Ascending aorta (tissue), 2 donors: Measurements from ENCODE around the gene BTBD7. TPM values are rescaled to one million over a fixed set of nuclear protein-coding genes. Genes with fewer than 3 reads are reported as not detected.

Source experiments
- DNase-seq, 2 donors: peaks; one replicate each; pipeline ENCODE4 v3.0.0-alpha.2; 2019; ENCODE audit warnings: low spot score in 2 of 2
- H3K27ac ChIP-seq, 2 donors: fragments of 200-600 bp; sonication (generic); one replicate each; pipeline ENCODE4 v1.5.1; 2016 to 2017; ENCODE audit warnings: mild to moderate bottlenecking in 1 of 2
- H3K27me3 ChIP-seq: fragments of 200-600 bp; sonication (generic); one replicate; pipeline ENCODE4 v1.5.1; 2017
- H3K36me3 ChIP-seq, 2 donors: fragments of 200-600 bp; sonication (generic); one replicate each; pipeline ENCODE4 v1.5.1; 2016
- H3K4me1 ChIP-seq, 2 donors: fragments of 200-600 bp; sonication (generic); one replicate each; pipeline ENCODE4 v1.5.1; 2016 to 2017; ENCODE audit warnings: mild to moderate bottlenecking in 1 of 2
- H3K4me3 ChIP-seq, 2 donors: fragments of 200-600 bp; sonication (generic); one replicate each; pipeline ENCODE4 v1.5.1; 2016 to 2017; ENCODE audit warnings: mild to moderate bottlenecking in 1 of 2
- H3K9me3 ChIP-seq, 2 donors: fragments of 200-600 bp; sonication (generic); one replicate each; pipeline ENCODE4 v1.5.1; 2016
- CTCF ChIP-seq, 3 experiments: fragments of 200-600 bp in 2 of 3; fragments of 450-650 bp in 1 of 3; sonication (generic) in 2 of 3; IDR thresholded peaks; one replicate each; pipeline ENCODE4 v1.5.1; 2016 to 2019; ENCODE audit warnings: antibody characterized with exemption in 3 of 3, mild to moderate bottlenecking in 1 of 3, moderate library complexity in 1 of 3
- intact Hi-C: fragments of 100-400 bp; cut with DNase I; formaldehyde crosslinking; loops from one replicate; pipeline ENCODE4 v1.15.1; 2023
- total RNA-seq: library from RNA; depleted of rRNA; stranded (reverse); fragments of >200 nt; gene quantifications from one replicate; pipeline ENCODE4 v1.1.0, GENCODE V29; 2016

BTBD7 gene
- total RNA-seq = 17.2 TPM

GRCh38 chr14:93332853-93333630 lies at the start of gene BTBD7:
Gene BTBD7, minus strand, starts transcription at chr14:93333036. Its CDS starts 36,985 bp downstream, at chr14:93296051.
- Histone ChIP-seq H3K4me1 (peaks cover 0 to 25% of the 10 kb centered on the region in 2 donors), H3K27me3 (no peaks in the 10 kb centered on the region), H3K4me3 (peak within 1 kb of the TSS; percentile 85 to 91), H3K27ac (peak within 1 kb of the TSS; percentile 86 to 97), H3K9me3 (no peaks in the 10 kb centered on the region), H3K36me3 (no peaks in the 10 kb centered on the region)
- peak; percentile 73 to 97 for DNase-seq
- TF ChIP-seq CTCF (IDR thresholded peaks at IDR 0.05) = peak in 1 of 3 experiments; percentile 9
- intact Hi-C loops = loop anchor here (1.0 to 5.0 kb wide), 4 partner anchors 126 to 749 kb away; partner anchors contain the start of genes DDX24, GON7, IFI27L1 and ITPK1

- Histone ChIP-seq H3K27ac (no peak overlapping the region), H3K36me3 (no peaks in the 10 kb centered on the region), H3K4me1 (no peaks in the 10 kb centered on the region), H3K27me3 (no peaks in the 10 kb centered on the region), H3K4me3 (no peak overlapping the region), H3K9me3 (no peaks in the 10 kb centered on the region)
- intact Hi-C loops = no loop called here
- DNase-seq = no peak
- TF ChIP-seq CTCF (IDR thresholded peaks at IDR 0.05) = no peak
These were observed 48.8 kb upstream of the BTBD7 start for GRCh38 chr14:93381644-93382043.

GRCh38 chr14:93379831-93380230 lies 47.0 kb upstream of the BTBD7 start:
- DNase-seq = no peak
- Histone ChIP-seq H3K4me3 (no peak overlapping the region), H3K9me3 (no peaks in the 10 kb centered on the region), H3K27ac (no peak overlapping the region), H3K27me3 (no peaks in the 10 kb centered on the region), H3K4me1 (no peaks in the 10 kb centered on the region), H3K36me3 (no peaks in the 10 kb centered on the region)
- intact Hi-C loops = no loop called here
- no peak for TF ChIP-seq CTCF (IDR thresholded peaks at IDR 0.05)

- no peaks in the 10 kb centered on the region for H3K4me1 ChIP-seq
- no peak for TF ChIP-seq CTCF (IDR thresholded peaks at IDR 0.05)
- no peak overlapping the region for H3K27ac ChIP-seq
- no peak for DNase-seq
- intact Hi-C loops = no loop called here
- no peaks in the 10 kb centered on the region for H3K36me3 ChIP-seq
- H3K27me3 ChIP-seq = no peaks in the 10 kb centered on the region
- no peak overlapping the region for H3K4me3 ChIP-seq
- H3K9me3 ChIP-seq = no peaks in the 10 kb centered on the region
These were observed 42.9 kb upstream of the BTBD7 start for GRCh38 chr14:93375673-93376156.

- Histone ChIP-seq H3K27ac (no peak overlapping the region), H3K9me3 (peaks cover 0 to 7% of the 10 kb centered on the region in 2 donors), H3K4me3 (no peak overlapping the region), H3K27me3 (no peaks in the 10 kb centered on the region), H3K36me3 (no peaks in the 10 kb centered on the region), H3K4me1 (no peaks in the 10 kb centered on the region)
- intact Hi-C loops = no loop called here
- no peak for DNase-seq
- TF ChIP-seq CTCF (IDR thresholded peaks at IDR 0.05) = no peak
These were observed 37.0 kb upstream of the BTBD7 start for GRCh38 chr14:93369713-93370266.
